HG02885 (cell line): ENCODE measurements around the gene CUX1.
"Not testable (repeated sequence)": the region's sequence is repeated elsewhere in the genome, so short reads cannot be mapped to it uniquely, and the experiment has no call there.

Experiments used
- ATAC-seq: cut with Tn5 transposase; IDR thresholded peaks from one replicate; pipeline ENCODE4 v1.9.1; 2021; ENCODE audit warnings: mild to moderate bottlenecking; ENCODE audit not compliant: unreplicated experiment, poor library complexity

The CUX1 gene

DNA sequence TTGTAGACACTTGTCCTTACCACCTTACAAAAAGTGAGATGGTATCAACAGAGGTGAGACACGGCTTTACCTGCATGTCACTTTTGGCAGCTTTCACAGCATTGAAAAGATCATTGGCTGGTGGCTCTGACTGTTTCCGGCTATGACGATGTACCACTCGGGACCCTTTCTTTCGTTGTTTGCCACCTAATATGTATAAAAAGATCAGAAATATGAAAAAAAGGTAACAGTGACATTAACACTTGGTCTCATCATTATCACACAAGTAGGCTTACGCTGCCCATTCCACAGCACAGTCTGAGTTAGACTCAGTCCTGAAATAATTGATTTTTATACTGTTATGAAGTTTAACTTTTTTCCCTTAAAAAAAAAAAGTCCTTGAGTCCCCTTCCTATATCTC lies 509.8 kb downstream of the CUX1 start:
- ATAC-seq = not testable (repeated sequence)

DNA sequence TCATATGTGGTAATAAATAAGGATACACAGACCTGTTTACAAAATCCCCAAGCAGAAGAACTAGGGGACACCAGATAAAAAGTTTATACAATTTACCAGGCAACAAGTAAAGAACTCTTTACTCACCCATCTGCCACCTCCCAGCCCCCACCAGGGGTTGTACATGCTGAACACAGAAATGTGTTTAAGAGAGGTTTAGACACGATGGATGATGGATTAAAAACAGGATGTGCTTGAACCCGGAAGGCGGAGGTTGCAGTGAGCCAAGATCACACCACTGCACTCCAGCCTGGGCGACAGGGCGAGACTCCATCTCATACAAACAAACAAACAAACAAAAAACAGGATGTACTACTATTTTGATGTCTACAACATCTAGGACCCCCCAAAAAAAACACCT lies 511.4 kb downstream of the CUX1 start:
- not testable (repeated sequence) for ATAC-seq

DNA sequence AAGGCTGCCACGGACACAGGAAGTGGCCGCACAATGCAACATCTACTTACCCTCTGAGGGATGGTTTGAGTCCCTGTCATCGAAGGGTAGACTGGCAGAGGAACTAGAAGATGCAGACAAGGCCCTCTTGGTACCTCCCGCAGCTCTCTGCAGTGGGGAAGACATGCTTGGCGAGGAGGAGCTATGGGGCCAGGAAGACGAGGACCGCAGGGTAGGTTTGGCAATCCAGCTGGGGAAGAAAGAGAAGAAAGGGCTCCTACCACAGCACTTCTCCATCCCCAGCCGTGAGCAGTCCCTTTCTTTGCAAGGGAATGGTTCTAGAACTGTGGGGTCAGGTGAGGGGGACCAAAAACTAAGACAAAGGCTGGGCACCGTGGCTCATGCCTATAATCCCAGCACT lies 511.9 kb downstream of the CUX1 start:
- not testable (repeated sequence) for ATAC-seq

DNA sequence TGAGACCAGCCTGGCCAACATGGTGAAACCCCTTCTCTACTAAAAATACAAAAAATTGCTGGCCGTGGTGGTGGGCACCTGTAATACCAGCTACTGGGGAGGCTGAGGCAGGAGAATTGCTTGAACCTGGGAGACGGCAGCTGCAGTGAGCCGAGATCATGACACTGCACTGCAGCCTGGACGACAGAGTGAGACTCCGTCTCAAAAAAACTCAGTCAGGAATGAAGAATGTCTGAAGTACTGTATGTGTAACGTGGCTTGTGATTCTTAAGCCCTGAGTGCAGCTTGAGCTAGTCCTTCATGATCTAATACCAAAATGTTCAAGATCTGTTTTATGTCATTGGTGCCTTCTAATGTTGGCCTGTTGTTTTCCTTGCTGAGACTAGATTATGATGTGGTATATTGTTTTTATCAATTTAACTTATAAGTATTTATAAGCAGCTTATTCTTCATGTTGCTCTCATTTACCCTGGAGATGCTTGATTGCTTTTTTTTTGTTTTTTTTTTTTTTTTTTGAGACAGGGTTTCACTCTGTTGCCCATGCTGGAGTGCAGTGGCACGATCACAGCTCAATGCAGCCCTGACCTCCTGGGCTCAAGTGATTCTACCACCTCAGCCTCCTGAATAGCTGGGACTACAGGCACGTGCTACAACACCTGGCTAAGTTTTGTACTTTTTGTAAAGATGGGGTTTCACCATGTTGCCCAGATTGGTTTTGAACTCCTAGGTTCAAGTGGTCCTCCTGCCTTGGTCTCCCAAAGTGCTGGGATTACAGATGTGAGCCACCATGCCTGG lies 513.4 kb downstream of the CUX1 start:
- not testable (repeated sequence) for ATAC-seq
